Measurements from ENCODE around the gene DSCAM.

Gene DSCAM

DNA sequence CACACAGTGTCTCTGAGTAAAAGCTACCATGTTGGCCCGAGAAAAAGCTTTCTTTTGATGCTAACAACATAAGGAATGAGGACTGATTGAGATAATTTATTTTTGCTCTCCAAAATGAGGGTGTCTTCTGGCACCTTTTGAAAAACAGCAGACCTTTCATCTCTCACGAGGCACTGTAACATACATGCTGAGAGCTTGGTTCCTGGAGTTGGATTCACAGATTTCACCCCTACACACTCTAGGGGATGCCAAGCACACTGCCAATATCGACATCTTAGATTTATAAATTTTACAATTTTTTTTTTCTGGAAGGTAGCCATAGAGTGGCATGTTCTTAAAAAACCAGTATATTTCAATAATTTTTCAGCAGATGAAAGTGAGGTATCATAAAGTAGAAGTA is 408.3 kb downstream of the DSCAM start:
- Histone ChIP-seq H3K79me2 (ENCODE audit: insufficient read depth, low read length) (no peaks in the 10 kb centered on the region), H3K9me3 (ENCODE audit: low read length) (no peaks in the 10 kb centered on the region), H3K4me3 (ENCODE audit: low read depth, low read length, poor library complexity, severe bottlenecking) (no peak overlapping the region), H3K4me2 (ENCODE audit: low read length) (no peak overlapping the region), H4K20me1 (ENCODE audit: insufficient read depth, low read length) (no peaks in the 10 kb centered on the region), H3K36me3 (ENCODE audit: insufficient read depth, low read length) (no peaks in the 10 kb centered on the region), H3K4me1 (ENCODE audit: insufficient read depth, low read length, severe bottlenecking) (no peaks in the 10 kb centered on the region), H2AFZ (ENCODE audit: low read length) (no peak overlapping the region), H3K9ac (ENCODE audit: low read length) (no peak overlapping the region), H3F3A (ENCODE audit: insufficient read depth, low read length) (no peaks in the 10 kb centered on the region), H3K9me2 (ENCODE audit: low read depth, low read length) (no peaks in the 10 kb centered on the region), H3K27ac (ENCODE audit: low read depth, low read length, poor library complexity, severe bottlenecking) (no peak overlapping the region), H3K27me3 (ENCODE audit: insufficient read depth, low read length) (no peaks in the 10 kb centered on the region)
- TF ChIP-seq, protein P1, sequence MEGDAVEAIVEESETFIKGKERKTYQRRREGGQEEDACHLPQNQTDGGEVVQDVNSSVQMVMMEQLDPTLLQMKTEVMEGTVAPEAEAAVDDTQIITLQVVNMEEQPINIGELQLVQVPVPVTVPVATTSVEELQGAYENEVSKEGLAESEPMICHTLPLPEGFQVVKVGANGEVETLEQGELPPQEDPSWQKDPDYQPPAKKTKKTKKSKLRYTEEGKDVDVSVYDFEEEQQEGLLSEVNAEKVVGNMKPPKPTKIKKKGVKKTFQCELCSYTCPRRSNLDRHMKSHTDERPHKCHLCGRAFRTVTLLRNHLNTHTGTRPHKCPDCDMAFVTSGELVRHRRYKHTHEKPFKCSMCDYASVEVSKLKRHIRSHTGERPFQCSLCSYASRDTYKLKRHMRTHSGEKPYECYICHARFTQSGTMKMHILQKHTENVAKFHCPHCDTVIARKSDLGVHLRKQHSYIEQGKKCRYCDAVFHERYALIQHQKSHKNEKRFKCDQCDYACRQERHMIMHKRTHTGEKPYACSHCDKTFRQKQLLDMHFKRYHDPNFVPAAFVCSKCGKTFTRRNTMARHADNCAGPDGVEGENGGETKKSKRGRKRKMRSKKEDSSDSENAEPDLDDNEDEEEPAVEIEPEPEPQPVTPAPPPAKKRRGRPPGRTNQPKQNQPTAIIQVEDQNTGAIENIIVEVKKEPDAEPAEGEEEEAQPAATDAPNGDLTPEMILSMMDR (IDR thresholded peaks at IDR 0.05; ENCODE audit: low read length), result no peak
- TF ChIP-seq EZH2 (IDR thresholded peaks at IDR 0.05; ENCODE audit: borderline replicate concordance, low read length), result no peak

DNA sequence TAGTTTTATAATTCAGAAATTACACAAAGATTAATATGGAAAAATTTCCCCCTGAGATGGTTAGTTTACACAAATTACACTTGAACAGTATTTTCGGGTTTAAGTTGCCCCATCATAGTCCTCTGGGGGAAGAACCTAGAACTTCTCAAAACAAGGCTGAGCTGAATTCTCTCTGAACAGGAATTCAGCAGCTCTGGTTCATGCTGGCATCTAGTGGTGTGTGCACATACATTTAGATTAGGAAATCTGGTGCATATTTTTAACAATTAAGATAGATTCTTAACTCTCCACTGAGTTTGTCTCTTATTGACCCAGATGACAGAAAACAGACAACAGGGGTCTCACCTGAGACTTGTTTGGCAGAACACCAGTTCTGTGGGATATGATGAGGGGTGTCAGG is 410.7 kb downstream of the DSCAM start:
- no peaks in the 10 kb centered on the region for H3K9me2 ChIP-seq (ENCODE audit: low read depth, low read length)
- H3K27me3 ChIP-seq (ENCODE audit: insufficient read depth, low read length), result no peaks in the 10 kb centered on the region
- no peak overlapping the region for H2AFZ ChIP-seq (ENCODE audit: low read length)
- no peaks in the 10 kb centered on the region for H3K4me1 ChIP-seq (ENCODE audit: insufficient read depth, low read length, severe bottlenecking)
- H3K9me3 ChIP-seq (ENCODE audit: low read length), result no peaks in the 10 kb centered on the region
- no peaks in the 10 kb centered on the region for H3F3A ChIP-seq (ENCODE audit: insufficient read depth, low read length)
- H3K79me2 ChIP-seq (ENCODE audit: insufficient read depth, low read length), result no peaks in the 10 kb centered on the region
- H3K4me2 ChIP-seq (ENCODE audit: low read length), result no peak overlapping the region
- TF ChIP-seq, protein P1 (IDR thresholded peaks at IDR 0.05; ENCODE audit: low read length), result no peak
- no peak for TF ChIP-seq EZH2 (IDR thresholded peaks at IDR 0.05; ENCODE audit: borderline replicate concordance, low read length)
- no peak overlapping the region for H3K4me3 ChIP-seq (ENCODE audit: low read depth, low read length, poor library complexity, severe bottlenecking)
- H4K20me1 ChIP-seq (ENCODE audit: insufficient read depth, low read length), result no peaks in the 10 kb centered on the region
- no peak overlapping the region for H3K9ac ChIP-seq (ENCODE audit: low read length)
- H3K36me3 ChIP-seq (ENCODE audit: insufficient read depth, low read length), result no peaks in the 10 kb centered on the region
- no peak overlapping the region for H3K27ac ChIP-seq (ENCODE audit: low read depth, low read length, poor library complexity, severe bottlenecking)

DNA sequence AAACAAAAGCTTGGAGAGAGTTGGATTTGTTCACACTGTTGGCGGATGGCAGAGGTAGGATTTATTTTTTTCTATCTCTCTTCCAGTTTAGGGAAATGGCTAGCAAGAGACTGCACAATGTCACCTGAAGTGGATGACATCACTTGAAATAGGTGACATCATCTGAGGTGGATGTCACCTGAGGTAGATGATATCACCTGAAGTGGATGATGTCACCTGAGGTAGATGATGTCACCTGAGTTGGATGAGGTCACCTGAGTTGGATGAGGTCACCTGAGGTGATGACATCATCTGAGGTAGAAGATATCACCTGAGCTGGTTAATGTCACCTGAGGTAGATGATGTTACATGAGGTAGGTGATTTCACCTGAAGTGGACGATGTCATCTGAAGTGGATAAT is 413.4 kb downstream of the DSCAM start:
- Histone ChIP-seq H3K27me3 (ENCODE audit: insufficient read depth, low read length) (no peaks in the 10 kb centered on the region), H3K9me2 (ENCODE audit: low read depth, low read length) (no peaks in the 10 kb centered on the region), H4K20me1 (ENCODE audit: insufficient read depth, low read length) (no peaks in the 10 kb centered on the region), H3K4me2 (ENCODE audit: low read length) (no peak overlapping the region), H3K36me3 (ENCODE audit: insufficient read depth, low read length) (no peaks in the 10 kb centered on the region), H3K27ac (ENCODE audit: low read depth, low read length, poor library complexity, severe bottlenecking) (no peak overlapping the region), H3F3A (ENCODE audit: insufficient read depth, low read length) (no peaks in the 10 kb centered on the region), H3K4me1 (ENCODE audit: insufficient read depth, low read length, severe bottlenecking) (no peaks in the 10 kb centered on the region), H3K9ac (ENCODE audit: low read length) (no peak overlapping the region), H3K4me3 (ENCODE audit: low read depth, low read length, poor library complexity, severe bottlenecking) (no peak overlapping the region), H3K9me3 (ENCODE audit: low read length) (no peaks in the 10 kb centered on the region), H2AFZ (ENCODE audit: low read length) (no peak overlapping the region), H3K79me2 (ENCODE audit: insufficient read depth, low read length) (no peaks in the 10 kb centered on the region)
- TF ChIP-seq EZH2 (IDR thresholded peaks at IDR 0.05; ENCODE audit: borderline replicate concordance, low read length), result no peak
- TF ChIP-seq, protein P1 (IDR thresholded peaks at IDR 0.05; ENCODE audit: low read length), result no peak

Measured in OCI-LY1 (cell line).